HUES6 (cell line): ENCODE measurements around the gene FAM78A.
"Not testable (repeated sequence)": the region's sequence is repeated elsewhere in the genome, so short reads cannot be mapped to it uniquely, and the experiment has no call there.

Experiments
- H3K27ac ChIP-seq: 2 replicates; pipeline ENCODE4 v1.7.0; 2013; ENCODE audit warnings: low read depth, mild to moderate bottlenecking, low read length, inconsistent platforms
- H3K27me3 ChIP-seq: 2 replicates; pipeline ENCODE4 v1.6.1; 2013; ENCODE audit warnings: low read length; ENCODE audit not compliant: control insufficient read depth, insufficient read depth
- H3K36me3 ChIP-seq: 2 replicates; pipeline ENCODE4 v1.6.1; 2013; ENCODE audit warnings: low read length; ENCODE audit not compliant: control insufficient read depth, insufficient read depth
- H3K4me1 ChIP-seq: 2 replicates; pipeline ENCODE4 v1.6.1; 2013; ENCODE audit warnings: low read length; ENCODE audit not compliant: control insufficient read depth, insufficient read depth
- H3K4me3 ChIP-seq: 2 replicates; pipeline ENCODE4 v1.5.1; 2013; ENCODE audit warnings: low read depth, low read length
- H3K9ac ChIP-seq: one replicate; pipeline ENCODE4 v1.6.1; 2013; ENCODE audit warnings: mild to moderate bottlenecking, low read length
- H3K9me3 ChIP-seq: 2 replicates; pipeline ENCODE4 v1.6.1; 2013; ENCODE audit warnings: low read depth, low read length; ENCODE audit not compliant: control insufficient read depth, insufficient read depth

The FAM78A gene

GRCh38 chr9:131258698-131259431, 17.4 kb downstream of the FAM78A start:
- Histone ChIP-seq H3K4me3 (no peak overlapping the region), H3K27me3 (no peaks in the 10 kb centered on the region), H3K9ac (no peak overlapping the region), H3K4me1 (peaks cover 7% of the 10 kb centered on the region; the same call in 1 of the 2 replicates), H3K36me3 (no peaks in the 10 kb centered on the region), H3K9me3 (no peaks in the 10 kb centered on the region), H3K27ac (no peak overlapping the region)

GRCh38 chr9:131258186-131258585, 18.1 kb downstream of the FAM78A start:
- no peak overlapping the region for H3K4me3 ChIP-seq
- H3K36me3 ChIP-seq = no peaks in the 10 kb centered on the region
- no peaks in the 10 kb centered on the region for H3K9me3 ChIP-seq
- no peak overlapping the region for H3K27ac ChIP-seq
- H3K27me3 ChIP-seq = no peaks in the 10 kb centered on the region
- H3K9ac ChIP-seq = no peak overlapping the region
- H3K4me1 ChIP-seq = peaks cover 9% of the 10 kb centered on the region; the same call in 1 of the 2 replicates

- Histone ChIP-seq H3K9ac (no peak overlapping the region), H3K9me3 (no peaks in the 10 kb centered on the region), H3K27me3 (no peaks in the 10 kb centered on the region), H3K4me1 (peaks cover 9% of the 10 kb centered on the region; the same call in 1 of the 2 replicates), H3K27ac (no peak overlapping the region), H3K4me3 (no peak overlapping the region), H3K36me3 (no peaks in the 10 kb centered on the region)
Observed at GRCh38 chr9:131257266-131258025, 18.9 kb downstream of the FAM78A start.

- Histone ChIP-seq H3K27me3 (no peaks in the 10 kb centered on the region), H3K4me1 (peaks cover 9% of the 10 kb centered on the region; the same call in 1 of the 2 replicates), H3K4me3 (no peak overlapping the region), H3K9me3 (no peaks in the 10 kb centered on the region), H3K27ac (no peak overlapping the region), H3K9ac (no peak overlapping the region), H3K36me3 (no peaks in the 10 kb centered on the region)
Observed at GRCh38 chr9:131255676-131256197, 20.6 kb downstream of the FAM78A start.

GRCh38 chr9:131254626-131255025, 21.7 kb downstream of the FAM78A start:
- Histone ChIP-seq H3K27ac (no peak overlapping the region), H3K4me1 (peaks cover 6% of the 10 kb centered on the region; the same call in 1 of the 2 replicates)

GRCh38 chr9:131253891-131254491, 22.3 kb downstream of the FAM78A start:
- Histone ChIP-seq H3K27ac (no peak overlapping the region), H3K4me1 (peaks cover 6% of the 10 kb centered on the region; the same call in 1 of the 2 replicates), H3K4me3 (no peak overlapping the region), H3K9me3 (no peaks in the 10 kb centered on the region), H3K9ac (no peak overlapping the region), H3K36me3 (no peaks in the 10 kb centered on the region), H3K27me3 (no peaks in the 10 kb centered on the region)

More at GRCh38 chr9:131254626-131255025, 21.7 kb downstream of the FAM78A start:
- Histone ChIP-seq H3K9ac (no peak overlapping the region), H3K4me3 (no peak overlapping the region), H3K9me3 (no peaks in the 10 kb centered on the region), H3K27me3 (no peaks in the 10 kb centered on the region), H3K36me3 (no peaks in the 10 kb centered on the region)

- H3K27me3 ChIP-seq = no peaks in the 10 kb centered on the region
- no peak overlapping the region for H3K27ac ChIP-seq
- no peak overlapping the region for H3K9ac ChIP-seq
- H3K36me3 ChIP-seq = no peaks in the 10 kb centered on the region
- H3K4me1 ChIP-seq = peaks cover 6% of the 10 kb centered on the region; the same call in 1 of the 2 replicates
- no peaks in the 10 kb centered on the region for H3K9me3 ChIP-seq
- H3K4me3 ChIP-seq = no peak overlapping the region
Observed at GRCh38 chr9:131252120-131252519, 24.2 kb downstream of the FAM78A start.

- Histone ChIP-seq H3K9ac (no peak overlapping the region), H3K4me1 (no peaks in the 10 kb centered on the region), H3K27me3 (no peaks in the 10 kb centered on the region), H3K9me3 (0 out of 2 replicates have a peak, but pooled peaks cover 4% of the 10 kb centered on the region), H3K27ac (no peak overlapping the region), H3K4me3 (no peak overlapping the region), H3K36me3 (no peaks in the 10 kb centered on the region)
Observed at GRCh38 chr9:131246618-131247017, 29.7 kb downstream of the FAM78A start.

GRCh38 chr9:131244331-131244730, 32.0 kb downstream of the FAM78A start:
- not testable (repeated sequence) for H3K4me1 ChIP-seq, H3K9ac ChIP-seq, H3K4me3 ChIP-seq

GRCh38 chr9:131240047-131240921, 36.0 kb downstream of the FAM78A start:
- Histone ChIP-seq H3K27ac (no peak overlapping the region), H3K9ac (no peak overlapping the region), H3K4me1 (peaks cover 28% of the 10 kb centered on the region), H3K36me3 (peaks cover 1% of the 10 kb centered on the region; the same call in 1 of the 2 replicates), H3K4me3 (no peak overlapping the region), H3K9me3 (0 out of 2 replicates have a peak, but pooled peaks cover 4% of the 10 kb centered on the region), H3K27me3 (no peaks in the 10 kb centered on the region)

More at GRCh38 chr9:131244331-131244730, 32.0 kb downstream of the FAM78A start:
- not testable (repeated sequence) for H3K9me3 ChIP-seq, H3K27me3 ChIP-seq, H3K36me3 ChIP-seq, H3K27ac ChIP-seq
